ENCODE results near the gene PELI1. TPM values are rescaled to one million over a fixed set of nuclear protein-coding genes. Genes with fewer than 3 reads are reported as not detected.

Gene PELI1
- total RNA-seq, 1 experiment from 2014 or later: 53.5 TPM

GRCh38 chr2:64145119-64145518, 899 bp upstream of the PELI1 start:
- Mint-ChIP-seq H3K36me3 (no peaks in the 10 kb centered on the region), H3K4me3 (peak overlapping the region; percentile 57), H3K27me3 (ENCODE audit: low read depth) (no peaks in the 10 kb centered on the region), H3K9me3 (no peaks in the 10 kb centered on the region), H3K4me1 (peaks cover 24% of the 10 kb centered on the region), H3K27ac (no peak overlapping the region)
- DNase-seq (ENCODE audit: low spot score): no peak
- no peak for ATAC-seq
- TF ChIP-seq KAT7 (CRISPR knock-in tag; IDR thresholded peaks at IDR 0.05; ENCODE audit: borderline replicate concordance) (no peak), ZNF425 (CRISPR knock-in tag; conservative IDR thresholded peaks at IDR 0.05) (no peak), CBFB (CRISPR knock-in tag; IDR thresholded peaks at IDR 0.05; ENCODE audit: low read depth) (no peak), SMAD4 (CRISPR knock-in tag; IDR thresholded peaks at IDR 0.05) (no peak), ATF2 (CRISPR knock-in tag; IDR thresholded peaks at IDR 0.05; ENCODE audit: borderline replicate concordance, low read depth) (no peak), ZBTB21 (CRISPR knock-in tag; IDR thresholded peaks at IDR 0.05; ENCODE audit: borderline replicate concordance) (no peak), JAZF1 (CRISPR knock-in tag; IDR thresholded peaks at IDR 0.05) (no peak), ZNF121 (CRISPR knock-in tag; IDR thresholded peaks at IDR 0.05) (no peak), PRDM15 (CRISPR knock-in tag; IDR thresholded peaks at IDR 0.05) (no peak)
- ChIA-PET CTCF (interaction anchor here (0.5 kb wide), 1 partner anchor 168 kb away, joined by 3 read pairs; no protein-coding TSS in a partner anchor), POLR2A (no interaction called here)

- no peaks in the 10 kb centered on the region for H3K27me3 Mint-ChIP-seq (ENCODE audit: low read depth)
- peak; percentile 4 for ATAC-seq
- H3K27ac Mint-ChIP-seq: peak overlapping the region; percentile 91
- CTCF ChIA-PET: interaction anchor here (0.5 to 1.0 kb wide), 3 partner anchors 76 to 108 kb away, joined by 3 to 4 read pairs (median 3); no protein-coding TSS in a partner anchor
- H3K36me3 Mint-ChIP-seq: peaks cover 5% of the 10 kb centered on the region
- peaks cover 36% of the 10 kb centered on the region for H3K4me1 Mint-ChIP-seq
- peak; percentile 53 for DNase-seq (ENCODE audit: low spot score)
- H3K4me3 Mint-ChIP-seq: peak overlapping the region; percentile 89
- POLR2A ChIA-PET: interaction anchor here (0.5 kb wide), 1 partner anchor 525 kb away, joined by 3 read pairs; no protein-coding TSS in a partner anchor
- no peak for TF ChIP-seq ZNF425 (CRISPR knock-in tag; conservative IDR thresholded peaks at IDR 0.05)
- no peak for TF ChIP-seq GRHL2 (CRISPR knock-in tag; IDR thresholded peaks at IDR 0.05; ENCODE audit: insufficient replicate concordance, severe bottlenecking)
- TF ChIP-seq MXD4 (CRISPR knock-in tag; IDR thresholded peaks at IDR 0.05; ENCODE audit: borderline replicate concordance): no peak
- TF ChIP-seq MAX (CRISPR knock-in tag; IDR thresholded peaks at IDR 0.05): no peak
- TF ChIP-seq STAT6 (CRISPR knock-in tag; conservative IDR thresholded peaks at IDR 0.05; ENCODE audit: low read depth): no peak
- TF ChIP-seq CDX4 (CRISPR knock-in tag; IDR thresholded peaks at IDR 0.05; ENCODE audit: borderline replicate concordance): no peak
- TF ChIP-seq NR1H2 (CRISPR knock-in tag; IDR thresholded peaks at IDR 0.05): no peak
- TF ChIP-seq ZNF121 (CRISPR knock-in tag; IDR thresholded peaks at IDR 0.05): no peak
- no peak for TF ChIP-seq GABPB1 (CRISPR knock-in tag; IDR thresholded peaks at IDR 0.05)
- TF ChIP-seq ATF2 (CRISPR knock-in tag; IDR thresholded peaks at IDR 0.05; ENCODE audit: borderline replicate concordance, low read depth): no peak
- H3K9me3 Mint-ChIP-seq: no peaks in the 10 kb centered on the region
These were observed 807 bp downstream of the PELI1 start for GRCh38 chr2:64143169-64144056.

Measured in WTC11 (cell line).